Measurements from ENCODE around the gene KCNQ5. TPM values are rescaled to one million over a fixed set of nuclear protein-coding genes. Genes with fewer than 3 reads are reported as not detected.

Gene KCNQ5
- total RNA-seq, 1 experiment from 2014 or later: 4.4 TPM

DNA sequence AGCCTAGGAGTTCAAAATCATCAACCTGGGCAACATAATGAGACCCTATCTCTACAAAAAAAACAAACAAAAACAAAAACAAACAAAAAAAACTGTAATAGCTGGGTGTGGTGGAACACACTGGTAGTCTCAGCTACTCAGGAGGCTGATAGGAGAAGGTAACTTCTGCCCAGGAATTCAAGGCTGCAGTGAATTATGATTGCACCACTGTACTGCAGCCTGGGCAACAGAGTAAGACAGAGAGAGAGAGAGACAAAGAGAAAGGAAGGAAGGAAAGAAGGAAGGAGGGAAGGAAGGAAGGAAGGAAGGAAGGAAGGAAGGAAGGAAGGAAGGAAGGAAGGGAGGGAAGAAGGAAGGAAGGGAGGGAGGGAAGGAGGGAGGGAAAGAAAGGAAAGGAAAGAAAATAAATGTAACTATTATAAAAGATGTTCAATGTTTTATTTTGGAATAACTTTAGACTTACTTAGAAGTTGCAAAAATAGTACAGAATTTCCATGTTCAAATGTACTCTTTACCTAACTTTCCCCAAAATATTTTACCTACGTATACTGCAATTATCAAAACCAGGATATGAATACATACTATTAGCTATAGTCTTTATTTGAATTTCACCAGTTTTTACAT, 428.2 kb downstream of the KCNQ5 start:
- DNase-seq (ENCODE audit: low read depth): no peak

DNA sequence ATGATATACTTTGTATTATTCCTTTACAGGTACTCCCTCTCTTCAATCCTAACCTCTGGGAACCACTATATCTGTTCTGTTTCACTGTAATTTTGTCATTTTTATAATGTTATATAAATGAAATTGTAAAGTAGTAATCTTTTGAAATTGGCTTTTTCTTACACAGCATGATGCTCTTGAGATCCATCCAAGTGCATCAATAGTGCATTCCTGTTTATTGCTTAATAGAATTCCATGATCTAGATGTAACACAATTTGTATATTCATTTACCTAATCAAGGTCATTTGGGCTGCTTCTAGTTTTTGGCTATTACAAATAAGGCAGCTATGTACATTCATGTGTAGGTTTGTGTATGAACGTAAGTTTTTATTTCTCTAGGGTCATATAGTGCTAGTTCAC, 428.8 kb downstream of the KCNQ5 start:
- DNase-seq (ENCODE audit: low read depth): no peak

DNA sequence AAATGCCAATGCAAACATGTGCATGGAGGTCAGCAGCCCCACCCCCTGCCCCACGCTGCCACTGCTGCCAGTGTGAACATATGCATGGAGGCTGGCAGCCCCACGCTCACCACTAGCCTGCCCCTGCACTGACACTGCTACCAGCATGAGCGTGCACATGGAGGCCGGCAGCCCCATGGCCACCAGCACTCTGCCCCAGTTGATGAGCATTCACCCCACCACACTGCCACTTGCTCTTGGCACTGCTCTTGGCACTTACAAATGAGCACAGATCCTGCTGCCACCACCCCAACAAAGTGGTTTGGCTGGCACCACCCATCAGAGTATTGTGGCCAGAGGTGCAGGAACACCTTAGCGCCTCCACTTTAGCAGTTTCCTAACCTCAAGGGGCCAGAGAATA, 429.3 kb downstream of the KCNQ5 start:
- DNase-seq (ENCODE audit: low read depth): no peak

DNA sequence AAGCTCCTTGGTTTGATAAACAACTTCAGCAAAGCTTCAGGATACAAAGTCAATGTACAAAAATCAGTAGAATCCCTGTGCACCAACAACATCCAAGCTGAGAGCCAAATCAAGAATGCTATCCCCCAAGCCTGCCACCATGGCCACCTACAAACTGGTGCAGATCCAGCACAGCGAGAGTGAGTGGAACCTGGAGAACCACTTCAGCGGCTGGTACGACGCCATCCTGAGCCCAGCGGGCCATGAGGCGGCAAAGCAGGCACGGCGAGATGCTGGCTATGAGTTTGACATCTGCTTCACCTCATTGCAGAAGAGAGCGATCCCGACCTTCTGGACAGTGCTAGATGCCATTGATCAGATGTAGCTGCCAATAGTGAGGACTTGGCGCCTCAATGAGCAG, 433.1 kb downstream of the KCNQ5 start:
- DNase-seq (ENCODE audit: low read depth): no peak

DNA sequence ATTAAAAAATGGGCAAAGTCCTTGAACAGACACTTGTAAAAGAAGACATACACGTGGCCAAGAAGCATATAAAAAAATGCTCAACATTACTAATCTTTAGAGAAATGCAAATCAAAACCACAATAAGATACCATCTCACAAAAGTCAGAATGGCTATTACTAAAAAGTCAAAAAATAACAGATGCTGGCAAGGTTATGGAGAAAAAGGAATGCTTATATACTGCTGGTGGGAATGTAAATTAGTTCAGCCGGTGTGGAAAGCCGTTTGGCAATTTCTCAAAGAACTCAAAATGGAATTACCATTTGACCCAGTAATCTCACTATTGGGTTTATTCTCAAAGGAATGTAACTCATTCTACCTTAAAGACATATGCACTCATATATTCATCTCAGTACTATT, 436.9 kb downstream of the KCNQ5 start:
- DNase-seq (ENCODE audit: low read depth): no peak

DNA sequence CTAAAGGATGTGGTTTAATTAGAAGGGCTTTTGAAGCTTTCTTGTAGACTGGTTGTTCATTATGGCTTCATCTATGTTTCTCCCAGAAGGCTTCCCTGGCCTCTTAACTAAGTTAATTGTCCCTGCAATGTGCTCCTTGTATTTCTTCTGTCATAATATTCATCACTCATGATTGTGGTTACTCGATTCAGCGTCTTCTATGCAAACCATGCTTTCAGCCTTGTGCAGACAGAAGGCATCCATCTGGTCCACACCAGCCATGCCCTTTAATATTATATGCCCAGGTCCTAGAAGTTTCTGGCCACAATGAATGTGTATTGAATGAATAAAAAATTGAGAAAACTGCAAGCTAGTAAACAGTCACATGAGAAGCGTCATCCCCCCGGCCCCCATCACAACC, 440.3 kb downstream of the KCNQ5 start:
- DNase-seq (ENCODE audit: low read depth): no peak

DNA sequence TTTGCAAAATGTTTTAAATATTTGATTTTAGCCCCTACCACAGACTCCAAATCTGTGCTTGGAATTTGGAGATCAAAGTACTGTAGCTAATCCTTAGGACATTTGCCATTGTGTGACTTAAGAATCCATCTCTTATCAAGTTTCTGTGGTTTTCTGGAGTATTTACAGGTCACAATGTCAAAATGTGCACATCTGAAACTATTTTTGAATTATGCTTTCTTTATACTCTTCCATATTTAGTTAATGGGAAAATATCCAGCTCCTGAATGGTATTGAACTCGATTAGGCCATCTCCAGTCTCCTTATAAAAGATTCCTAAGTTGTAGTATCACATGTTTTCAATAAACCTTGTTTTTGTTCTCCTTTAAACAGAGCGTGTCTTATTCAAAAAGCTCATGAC, 441.0 kb downstream of the KCNQ5 start:
- no peak for DNase-seq (ENCODE audit: low read depth)

DNA sequence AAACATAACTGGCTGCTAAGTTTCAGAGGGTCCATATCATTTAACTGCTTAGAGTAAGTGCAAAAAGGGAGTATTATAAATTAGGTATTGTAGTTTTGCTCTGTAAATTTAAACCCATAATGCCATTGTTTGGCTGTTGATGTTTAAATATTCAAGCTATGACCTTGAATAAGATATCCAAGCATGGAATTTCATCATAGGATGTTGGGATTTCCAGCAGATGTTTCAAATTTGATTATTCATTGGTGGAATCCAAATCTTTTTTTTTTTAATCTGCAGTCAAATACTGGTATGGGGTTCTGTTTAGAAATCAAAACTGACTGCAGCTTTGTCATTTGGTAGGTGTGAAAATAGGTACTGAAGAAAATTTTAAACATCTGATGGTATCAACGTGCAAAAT, 442.4 kb downstream of the KCNQ5 start:
- DNase-seq (ENCODE audit: low read depth): no peak

DNA sequence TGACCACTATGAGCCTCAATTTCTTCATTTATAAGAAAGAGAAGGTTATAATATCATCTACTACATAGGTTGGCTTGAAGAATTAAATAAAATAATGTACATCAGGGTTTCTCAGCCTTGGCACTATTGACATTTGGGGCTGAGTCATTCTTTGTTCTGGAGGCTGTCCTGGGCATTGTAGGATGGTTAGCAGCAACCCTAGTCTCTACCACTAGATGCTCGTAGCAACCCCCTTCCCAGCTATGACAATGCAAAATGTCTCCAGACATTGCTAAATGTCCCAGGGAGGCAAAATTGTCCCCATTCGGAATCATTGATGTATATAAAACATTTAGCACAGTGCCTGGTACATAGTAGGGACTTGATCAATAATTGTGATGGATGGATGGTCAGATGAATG, 451.4 kb downstream of the KCNQ5 start:
- peak; percentile 38 for DNase-seq (ENCODE audit: low read depth)

DNA sequence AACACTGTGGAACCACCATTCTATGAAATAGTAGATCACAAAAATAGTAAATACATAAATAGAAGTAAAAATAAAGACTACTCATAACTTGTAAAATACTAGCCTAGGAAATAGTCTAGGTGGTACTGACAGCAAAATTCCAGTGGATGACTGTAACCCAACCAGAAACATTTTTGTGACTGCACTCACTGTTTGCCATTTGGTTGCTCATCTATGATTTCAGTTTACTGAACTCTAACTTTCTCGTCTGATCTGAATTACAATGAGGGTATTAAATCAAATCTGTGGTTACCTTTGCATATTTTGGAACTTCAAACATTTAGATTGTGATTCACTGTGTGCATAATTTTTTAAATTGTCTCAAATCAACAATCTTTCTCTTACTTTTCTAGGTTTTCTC, 452.3 kb downstream of the KCNQ5 start:
- DNase-seq (ENCODE audit: low read depth): peak; percentile 63

DNA sequence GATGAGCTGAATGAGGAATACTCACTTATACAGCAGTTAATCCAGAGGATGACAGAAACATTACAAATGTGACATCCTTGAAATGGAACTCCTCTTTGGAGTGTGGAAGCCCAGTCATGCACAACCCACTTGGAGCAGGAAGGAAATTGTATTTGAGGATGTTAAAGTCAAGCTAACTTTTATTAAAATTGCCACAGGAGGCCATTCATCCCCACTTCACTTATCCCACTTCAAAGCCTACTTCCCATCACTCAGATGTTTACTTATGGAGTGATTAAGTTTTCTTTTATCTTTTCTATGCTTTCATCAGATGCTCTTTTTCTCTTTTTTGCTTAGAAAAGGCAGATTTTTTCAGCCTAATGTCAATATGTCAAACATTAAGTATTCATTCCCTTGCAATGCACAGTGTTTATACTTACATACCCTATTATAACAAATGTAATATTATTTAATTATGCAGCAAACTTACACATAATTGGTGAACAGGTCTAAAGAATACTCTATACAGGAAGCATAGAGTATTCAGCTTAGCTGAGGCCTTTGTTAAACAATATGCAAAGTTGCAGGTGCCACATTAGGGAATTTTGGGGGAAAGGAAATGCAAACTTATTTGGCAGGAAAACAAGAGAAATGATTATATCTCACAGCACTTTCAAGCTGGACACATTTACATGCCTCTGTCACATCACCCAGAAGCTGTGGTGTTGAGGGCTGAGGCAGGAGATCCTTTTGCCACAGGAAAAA, 454.5 kb downstream of the KCNQ5 start:
- DNase-seq (ENCODE audit: low read depth): no peak

DNA sequence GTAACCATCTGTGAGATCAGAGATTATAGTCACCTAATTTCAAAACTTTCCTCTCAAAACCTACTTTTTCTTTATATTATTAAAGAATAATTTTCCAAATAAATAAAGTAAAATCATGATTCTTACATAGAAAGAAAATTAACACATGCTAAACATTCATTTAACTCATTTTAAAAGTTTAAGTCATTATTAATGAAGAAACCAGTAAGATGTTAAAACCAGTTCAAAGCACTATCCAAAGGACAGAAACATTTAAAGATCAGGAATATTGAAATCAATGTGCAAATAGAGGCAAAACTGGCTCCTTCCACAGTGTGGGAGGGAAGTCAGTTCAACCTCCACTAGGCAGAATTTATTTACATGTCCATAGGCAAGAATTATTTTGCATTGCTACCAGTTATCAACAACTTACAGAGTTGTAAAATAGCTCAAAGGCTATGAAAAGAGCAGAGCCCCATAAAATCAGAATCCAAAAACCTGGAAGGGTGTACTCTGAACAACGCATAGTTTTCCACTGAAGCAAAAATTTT, 456.5 kb downstream of the KCNQ5 start:
- no peak for DNase-seq (ENCODE audit: low read depth)

DNA sequence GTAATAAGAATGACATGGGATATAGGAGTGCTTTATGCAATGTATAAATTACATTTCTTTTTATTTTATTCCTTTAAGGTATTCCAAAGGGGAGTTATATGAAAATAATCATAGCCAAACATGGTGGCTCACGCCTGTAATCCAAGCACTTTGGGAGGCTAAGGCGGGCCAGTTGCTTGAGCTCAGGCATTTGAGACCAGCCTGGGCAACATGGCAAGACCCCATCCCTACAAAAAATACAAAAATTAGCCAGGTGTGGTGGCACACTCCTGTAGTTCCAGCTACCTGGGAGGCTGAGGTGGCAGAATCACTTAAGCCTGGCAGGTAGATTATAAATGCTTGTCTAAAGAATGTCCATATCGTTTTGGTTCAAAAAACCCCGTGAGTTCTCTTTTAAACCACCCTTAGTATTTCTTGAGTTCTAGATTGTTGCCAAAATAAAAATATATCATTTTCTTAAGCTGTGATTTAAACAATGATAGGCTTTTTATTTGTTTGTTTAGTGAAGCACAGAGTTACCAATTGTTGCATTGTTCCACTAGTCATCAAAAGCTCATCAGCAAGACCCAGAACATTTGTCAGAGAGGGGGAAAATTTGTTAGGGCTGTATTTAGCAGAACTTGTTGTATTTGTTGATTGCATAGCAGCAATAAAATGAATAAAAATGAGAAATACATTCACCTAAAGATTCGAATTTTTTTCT, 457.2 kb downstream of the KCNQ5 start:
- no peak for DNase-seq (ENCODE audit: low read depth)

DNA sequence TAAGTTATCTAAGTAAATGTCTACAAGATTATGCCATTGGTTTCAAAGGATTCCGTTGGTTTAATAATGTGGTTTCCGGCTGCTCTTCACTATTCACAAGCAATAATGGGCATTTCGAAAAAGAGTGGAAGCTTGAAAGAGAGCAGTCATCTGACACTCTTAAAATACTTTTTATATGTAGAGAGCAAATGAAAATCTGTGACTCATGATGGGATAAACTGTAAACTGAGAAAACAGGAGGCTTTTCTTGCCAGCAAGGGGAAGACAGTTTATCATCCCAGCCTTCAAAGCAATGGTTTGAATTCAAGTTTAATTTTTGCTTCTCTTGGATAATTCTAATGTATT, 457.7 kb downstream of the KCNQ5 start:
- peak; percentile 47 for DNase-seq (ENCODE audit: low read depth)

DNA sequence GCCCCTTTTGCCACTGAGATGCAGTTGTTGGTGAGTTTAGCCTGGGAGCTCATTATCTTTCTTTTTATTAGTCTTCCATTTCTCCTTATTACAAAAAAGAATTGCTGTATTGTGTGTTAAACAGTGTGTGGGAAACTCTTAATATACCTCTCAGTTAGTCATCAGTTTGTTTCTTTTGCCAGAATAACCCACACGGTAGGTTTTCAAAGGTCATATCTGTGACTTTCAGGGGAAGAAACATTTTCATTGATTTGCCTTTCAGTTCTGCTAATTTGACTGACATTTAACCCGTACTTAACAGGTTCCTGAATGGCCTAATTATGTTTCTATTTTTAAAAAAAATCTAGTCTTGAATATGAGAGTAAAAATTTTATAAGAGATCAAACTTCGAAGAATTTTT, 458.1 kb downstream of the KCNQ5 start:
- no peak for DNase-seq (ENCODE audit: low read depth)

DNA sequence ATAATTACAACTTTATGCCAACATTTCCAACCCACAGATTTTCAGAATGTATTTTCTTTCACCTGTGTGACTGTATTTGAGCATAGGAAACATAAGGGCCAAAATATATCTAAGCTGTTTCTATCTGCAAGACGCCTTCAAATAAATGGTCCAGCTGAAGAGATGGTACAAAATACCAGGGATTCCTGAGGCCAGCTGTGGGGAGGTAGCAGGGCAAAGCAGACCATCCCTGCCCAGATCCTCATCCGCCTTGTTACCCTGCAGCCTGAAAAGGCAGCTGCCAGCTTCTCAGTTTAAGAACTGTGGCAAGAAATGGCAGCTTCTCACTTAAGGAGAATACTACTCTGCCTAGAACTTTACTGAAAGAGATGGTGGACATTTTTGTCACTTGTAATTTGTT, 460.1 kb downstream of the KCNQ5 start:
- DNase-seq (ENCODE audit: low read depth): no peak

DNA sequence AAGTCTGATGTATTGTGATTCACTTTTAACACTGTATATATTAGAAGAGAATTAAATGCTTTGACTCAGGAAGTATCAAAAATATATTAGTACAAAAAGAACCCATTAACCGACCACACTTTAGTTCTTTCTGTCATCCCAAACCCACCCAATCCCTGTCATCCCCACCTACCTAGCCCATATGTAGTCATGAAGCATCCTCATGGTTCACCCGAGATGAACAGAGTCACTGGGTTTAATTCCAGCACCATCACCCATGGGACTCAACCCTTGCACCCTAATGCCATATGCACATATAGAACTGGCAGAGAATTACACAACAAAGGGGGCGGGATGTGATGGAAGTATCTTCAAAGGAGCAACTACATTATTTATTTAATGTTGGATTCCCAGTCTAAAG, 462.0 kb downstream of the KCNQ5 start:
- no peak for DNase-seq (ENCODE audit: low read depth)

DNA sequence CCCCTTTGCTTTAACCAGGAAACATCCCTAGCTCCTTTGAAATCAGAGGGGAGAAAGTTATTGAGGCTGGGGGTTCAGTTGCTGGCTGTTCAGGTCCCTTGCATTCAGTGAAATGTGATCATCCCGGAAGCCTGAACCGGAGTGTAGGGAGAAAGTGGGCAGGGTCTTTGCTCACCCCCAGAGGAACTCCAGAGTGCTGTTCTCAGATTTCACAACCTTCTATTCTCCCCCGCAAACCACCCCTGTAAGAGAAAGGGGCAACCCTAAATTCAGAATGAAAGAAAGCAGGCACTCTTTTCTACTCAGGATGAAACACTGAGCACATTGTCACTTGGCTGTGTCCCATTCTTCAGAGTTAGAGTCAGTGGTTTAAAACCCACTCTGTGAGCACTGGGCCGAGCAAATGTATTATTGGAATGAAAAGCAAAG, 463.6 kb downstream of the KCNQ5 start:
- DNase-seq (ENCODE audit: low read depth): no peak

DNA sequence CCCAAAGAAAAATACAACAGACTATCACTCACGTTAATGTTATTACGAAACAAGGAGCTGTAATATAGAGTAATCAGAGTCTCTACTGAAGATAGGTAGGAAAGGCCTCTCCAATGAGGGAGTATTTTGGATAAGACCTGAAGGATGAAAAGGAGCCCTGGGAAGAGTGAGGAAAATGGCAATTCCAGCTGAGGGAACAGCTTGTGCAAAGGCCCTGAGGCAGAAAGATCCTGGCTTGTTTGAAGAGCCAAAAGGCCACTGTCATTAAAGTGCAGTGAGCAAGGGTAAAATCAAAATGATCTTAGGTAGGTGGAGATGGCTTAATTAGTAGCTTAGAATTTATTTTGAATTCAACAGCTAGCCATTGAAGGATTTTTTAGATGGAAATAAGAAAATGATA, 464.9 kb downstream of the KCNQ5 start:
- DNase-seq (ENCODE audit: low read depth): no peak

DNA sequence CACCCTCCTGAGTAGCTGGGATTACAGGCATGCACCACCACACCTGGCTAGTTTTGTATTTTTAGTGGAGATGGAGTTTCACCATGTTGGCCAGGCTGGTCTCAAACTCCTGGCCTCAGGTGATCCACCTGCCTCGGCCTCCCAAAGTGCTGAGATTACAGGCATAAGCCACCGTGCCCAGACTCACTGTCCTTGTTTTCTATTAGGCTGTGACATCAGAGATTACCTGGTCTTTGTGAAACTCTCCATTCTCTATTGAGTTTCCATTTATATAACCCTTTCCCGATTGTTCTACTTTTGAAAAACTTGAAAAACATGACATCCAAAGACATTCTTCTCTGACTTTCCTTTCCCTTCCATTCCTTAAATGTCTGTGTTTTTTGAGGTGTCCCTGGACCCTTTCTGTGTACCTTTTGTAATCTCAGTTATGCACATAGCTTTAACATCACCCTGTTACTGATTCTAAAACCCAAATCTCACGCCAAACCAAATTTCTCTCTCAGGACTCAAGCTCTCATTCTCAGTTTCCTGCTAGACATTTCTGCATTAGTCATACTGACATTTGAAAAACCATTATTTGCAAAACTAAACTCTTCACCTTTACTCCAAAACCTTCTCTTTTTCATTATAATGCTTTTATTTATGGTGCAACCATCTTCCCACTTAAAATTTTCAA, 466.4 kb downstream of the KCNQ5 start:
- no peak for DNase-seq (ENCODE audit: low read depth)

DNA sequence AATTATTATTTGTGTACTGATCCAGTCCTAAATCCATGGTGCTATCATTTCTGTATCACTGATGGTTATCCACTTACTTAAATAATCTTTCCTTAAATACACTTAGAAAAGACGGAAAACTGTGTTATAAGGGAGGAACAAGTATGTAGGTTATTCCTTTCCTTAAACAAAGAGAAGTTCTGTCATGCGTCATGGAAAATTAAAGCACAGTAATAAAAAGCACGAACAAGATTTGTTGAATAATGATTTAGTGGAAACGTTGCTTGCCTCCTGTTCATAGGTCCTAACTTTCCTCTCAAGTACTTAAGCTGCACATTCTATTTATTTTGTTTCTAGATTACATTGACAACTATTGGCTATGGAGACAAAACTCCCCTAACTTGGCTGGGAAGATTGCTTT, 483.1 kb downstream of the KCNQ5 start:
- DNase-seq (ENCODE audit: low read depth): no peak

DNA sequence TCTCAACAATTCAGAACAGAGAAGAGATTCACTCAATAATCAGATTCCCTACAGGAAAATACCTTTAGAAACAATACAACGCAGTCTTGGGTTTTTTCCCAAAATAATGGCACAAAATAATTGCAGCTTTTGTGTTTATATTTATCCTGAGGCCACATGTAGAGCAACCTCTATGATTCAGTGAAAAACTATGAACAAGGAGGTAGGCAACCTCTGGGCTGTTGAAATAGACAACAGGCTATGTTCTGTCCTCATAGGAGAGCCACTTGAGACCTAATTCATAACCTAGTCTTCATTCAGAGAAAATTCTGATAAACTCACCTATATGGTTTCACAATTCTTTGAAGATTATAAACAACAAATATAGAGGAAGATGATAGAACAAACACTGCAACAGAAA, 485.2 kb downstream of the KCNQ5 start:
- DNase-seq (ENCODE audit: low read depth): no peak

All from Daoy (cell line).